MM.1S (cell line): ENCODE data around the gene MORN5.

Source experiments
- EZH2 ChIP-seq: fragments of 300-600 bp; sonication (generic); optimal IDR thresholded peaks from 2 replicates; pipeline ENCODE3; 2017; ENCODE audit warnings: low read depth, mild to moderate bottlenecking, antibody characterized with exemption, low read length, mixed read lengths
- EZH2phosphoT487 ChIP-seq: fragments of 300-600 bp; sonication (generic); IDR thresholded peaks from 2 replicates; pipeline ENCODE4 v1.6.1; 2018; ENCODE audit warnings: antibody characterized with exemption, low read length
- TF ChIP-seq, protein P1 (sequence below): fragments of 300-600 bp; sonication (generic); IDR thresholded peaks from 2 replicates; pipeline ENCODE4 v1.5.1; 2016; ENCODE audit warnings: antibody characterized with exemption, low read length, mixed read lengths

DNA sequence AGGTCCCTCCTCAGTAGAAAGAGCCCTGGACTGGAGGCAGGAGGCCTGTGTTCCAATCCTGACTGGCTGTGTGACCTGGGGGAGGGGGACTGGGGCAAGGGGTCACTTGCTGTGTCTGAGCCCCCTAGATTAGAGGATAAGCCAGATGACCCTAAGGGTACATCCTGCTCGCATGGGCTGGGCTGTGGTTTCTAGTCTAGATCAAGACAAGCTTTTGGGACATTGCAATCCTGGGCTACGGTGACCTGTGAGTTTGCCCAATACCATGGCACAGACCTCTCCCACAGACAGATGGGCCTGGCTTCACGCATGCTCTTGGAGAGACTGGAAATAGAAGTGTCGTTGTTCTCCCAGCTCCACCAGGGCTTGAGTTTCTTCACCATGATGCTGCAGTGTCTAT is 27.2 kb upstream of the MORN5 start:
- TF ChIP-seq, protein P1, sequence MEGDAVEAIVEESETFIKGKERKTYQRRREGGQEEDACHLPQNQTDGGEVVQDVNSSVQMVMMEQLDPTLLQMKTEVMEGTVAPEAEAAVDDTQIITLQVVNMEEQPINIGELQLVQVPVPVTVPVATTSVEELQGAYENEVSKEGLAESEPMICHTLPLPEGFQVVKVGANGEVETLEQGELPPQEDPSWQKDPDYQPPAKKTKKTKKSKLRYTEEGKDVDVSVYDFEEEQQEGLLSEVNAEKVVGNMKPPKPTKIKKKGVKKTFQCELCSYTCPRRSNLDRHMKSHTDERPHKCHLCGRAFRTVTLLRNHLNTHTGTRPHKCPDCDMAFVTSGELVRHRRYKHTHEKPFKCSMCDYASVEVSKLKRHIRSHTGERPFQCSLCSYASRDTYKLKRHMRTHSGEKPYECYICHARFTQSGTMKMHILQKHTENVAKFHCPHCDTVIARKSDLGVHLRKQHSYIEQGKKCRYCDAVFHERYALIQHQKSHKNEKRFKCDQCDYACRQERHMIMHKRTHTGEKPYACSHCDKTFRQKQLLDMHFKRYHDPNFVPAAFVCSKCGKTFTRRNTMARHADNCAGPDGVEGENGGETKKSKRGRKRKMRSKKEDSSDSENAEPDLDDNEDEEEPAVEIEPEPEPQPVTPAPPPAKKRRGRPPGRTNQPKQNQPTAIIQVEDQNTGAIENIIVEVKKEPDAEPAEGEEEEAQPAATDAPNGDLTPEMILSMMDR: no peak
- TF ChIP-seq EZH2: no peak
- TF ChIP-seq EZH2phosphoT487: no peak
